Neural cell (in vitro differentiated cells): ENCODE measurements around the gene TAB3. TPM values are rescaled to one million over a fixed set of nuclear protein-coding genes. Genes with fewer than 3 reads are reported as not detected.
A peak's percentile ranks its signal among the peaks of the same experiment; 100 is the strongest.

Source experiments
- H2AFZ ChIP-seq: fragments of 200-600, 300-800 bp; sonication (generic), shearing (Covaris generic); 2 replicates; pipeline ENCODE4 v1.6.0; 2014; ENCODE audit warnings: low read depth, mild to moderate bottlenecking, antibody characterized with exemption, low read length, moderate library complexity
- H3F3A ChIP-seq: fragments of 200-600 bp; shearing (Covaris generic); 2 replicates; pipeline ENCODE4 v1.6.1; 2016; ENCODE audit warnings: mild to moderate bottlenecking, moderate library complexity, mixed read lengths, antibody characterized with exemption, low read length; ENCODE audit not compliant: insufficient read depth, poor library complexity, severe bottlenecking
- H3K27ac ChIP-seq: fragments of 200-600, 300-800 bp; sonication (generic), shearing (Covaris generic); 2 replicates; pipeline ENCODE4 v1.5.1; 2014; ENCODE audit warnings: mild to moderate bottlenecking, low read length, moderate library complexity
- H3K27me3 ChIP-seq: fragments of 300-800, 200-600 bp; sonication (generic), shearing (Covaris generic); 2 replicates; pipeline ENCODE4 v1.6.0; 2014; ENCODE audit warnings: mild to moderate bottlenecking, low read depth, low read length, moderate library complexity; ENCODE audit not compliant: insufficient read depth
- H3K36me3 ChIP-seq: fragments of 300-800, 200-600 bp; sonication (generic), shearing (Covaris generic); 2 replicates; pipeline ENCODE4 v1.5.1; 2014; ENCODE audit warnings: mild to moderate bottlenecking, antibody characterized with exemption, low read length, moderate library complexity; ENCODE audit not compliant: insufficient read depth
- H3K4me2 ChIP-seq: fragments of 300-800, 200-600 bp; sonication (generic), shearing (Covaris generic); 2 replicates; pipeline ENCODE4 v1.6.0; 2014; ENCODE audit warnings: mild to moderate bottlenecking, low read length
- H3K4me3 ChIP-seq: fragments of 300-800, 200-600 bp; sonication (generic), shearing (Covaris generic); 2 replicates; pipeline ENCODE4 v1.5.1; 2014; ENCODE audit warnings: mild to moderate bottlenecking, low read length, moderate library complexity
- H3K79me2 ChIP-seq: fragments of 200-600 bp; shearing (Covaris generic); replicated peaks from 2 replicates; pipeline ENCODE4 v1.6.0; 2014; ENCODE audit warnings: mild to moderate bottlenecking, low read length, moderate library complexity; ENCODE audit not compliant: insufficient read depth
- H3K9ac ChIP-seq: fragments of 300-800, 200-600 bp; sonication (generic), shearing (Covaris generic); 2 replicates; pipeline ENCODE4 v1.6.1; 2016; ENCODE audit warnings: mild to moderate bottlenecking, low read length, mixed read lengths
- H3K9me2 ChIP-seq: fragments of 200-600 bp; shearing (Covaris generic); 2 replicates; pipeline ENCODE4 v1.6.1; 2016; ENCODE audit warnings: mild to moderate bottlenecking, low read length, mixed read lengths; ENCODE audit not compliant: insufficient read depth
- H3K9me3 ChIP-seq: fragments of 200-600, 300-800 bp; sonication (generic), shearing (Covaris generic); 2 replicates; pipeline ENCODE4 v1.6.1; 2016; ENCODE audit warnings: mild to moderate bottlenecking, mixed run types, low read length, moderate library complexity, mixed read lengths
- H4K20me1 ChIP-seq: fragments of 200-600 bp; shearing (Covaris generic); 2 replicates; pipeline ENCODE4 v1.6.1; 2016; ENCODE audit warnings: mild to moderate bottlenecking, mixed run types; ENCODE audit not compliant: insufficient read depth
- CTCF ChIP-seq: fragments of 450-650 bp; IDR thresholded peaks from 2 replicates; pipeline ENCODE4 v1.5.1; 2014; ENCODE audit warnings: antibody characterized with exemption, mild to moderate bottlenecking, moderate library complexity; ENCODE audit not compliant: poor library complexity, severe bottlenecking
- EP300 ChIP-seq: fragments of 450-650 bp; conservative IDR thresholded peaks from 2 replicates; pipeline ENCODE4 v1.6.1; 2014; ENCODE audit warnings: antibody characterized with exemption, mild to moderate bottlenecking, moderate library complexity; ENCODE audit not compliant: poor library complexity, severe bottlenecking
- EZH2 ChIP-seq: fragments of 200-600, 300-800 bp; shearing (Covaris generic), sonication (generic); IDR thresholded peaks from 2 replicates; pipeline ENCODE4 v1.6.1; 2014; ENCODE audit warnings: antibody characterized with exemption, low read length, borderline replicate concordance, mild to moderate bottlenecking; ENCODE audit not compliant: insufficient read depth, poor library complexity, severe bottlenecking
- MXI1 ChIP-seq: fragments of 450-650 bp; conservative IDR thresholded peaks from 2 replicates; pipeline ENCODE4 v1.6.1; 2014; ENCODE audit warnings: antibody characterized with exemption, mild to moderate bottlenecking; ENCODE audit not compliant: poor library complexity, severe bottlenecking
- POLR2AphosphoS5 ChIP-seq: IDR thresholded peaks from 2 replicates; pipeline ENCODE4 v1.6.1; 2012
- RAD21 ChIP-seq: fragments of 450-650 bp; conservative IDR thresholded peaks from 2 replicates; pipeline ENCODE4 v1.6.1; 2014; ENCODE audit warnings: antibody characterized with exemption, mild to moderate bottlenecking, moderate library complexity
- REST ChIP-seq: IDR thresholded peaks from 2 replicates; pipeline ENCODE4 v1.6.1; 2012; ENCODE audit warnings: borderline replicate concordance
- SMC3 ChIP-seq: fragments of 450-650 bp; conservative IDR thresholded peaks from 2 replicates; pipeline ENCODE4 v1.6.1; 2014; ENCODE audit warnings: antibody characterized with exemption, mild to moderate bottlenecking, moderate library complexity; ENCODE audit not compliant: poor library complexity
- TAF1 ChIP-seq: IDR thresholded peaks from 2 replicates; pipeline ENCODE4 v1.6.1; 2012; ENCODE audit warnings: low read depth
- polyA minus RNA-seq: library from RNA; depleted of rRNA, polyadenylated mRNA; stranded (reverse); fragments of >200 nt; gene quantifications from 2 replicates; pipeline ENCODE4 v1.2.3, GENCODE V29; 2014
- polyA plus RNA-seq: library from polyadenylated mRNA; depleted of rRNA; stranded (reverse); fragments of >200 nt; gene quantifications from 2 replicates; pipeline ENCODE4 v1.2.3, GENCODE V29; 2014

Gene TAB3
- polyA plus RNA-seq (24.9 and 28.7 TPM in 2 replicates), polyA minus RNA-seq (40.2 and 52.6 TPM in 2 replicates)

- no peaks in the 10 kb centered on the region for H4K20me1 ChIP-seq
- TF ChIP-seq CTCF, result no peak
- peak; percentile 17 for TF ChIP-seq EP300
- no peak for TF ChIP-seq POLR2AphosphoS5
- peak; percentile 15 for TF ChIP-seq MXI1
- TF ChIP-seq SMC3, result no peak
- TF ChIP-seq EZH2, result no peak
- TF ChIP-seq REST, result peak; percentile 7
- TF ChIP-seq RAD21, result no peak
- peak; percentile 41 for TF ChIP-seq TAF1
- peak within 1 kb of the TSS; percentile 56 for H2AFZ ChIP-seq
- H3K27ac ChIP-seq, result peak within 1 kb of the TSS; percentile 71
- no peaks in the 10 kb centered on the region for H3K9me2 ChIP-seq
- peak within 1 kb of the TSS; percentile 81 for H3K4me3 ChIP-seq
- H3K9ac ChIP-seq, result peak within 1 kb of the TSS; percentile 77
- no peaks in the 10 kb centered on the region for H3F3A ChIP-seq
- H3K9me3 ChIP-seq, result no peaks in the 10 kb centered on the region
- no peaks in the 10 kb centered on the region for H3K36me3 ChIP-seq
- no peaks in the 10 kb centered on the region for H3K27me3 ChIP-seq
- H3K79me2 ChIP-seq, result peaks cover 10% of the 10 kb centered on the region
- H3K4me2 ChIP-seq, result peak within 1 kb of the TSS; percentile 68
Observed at GRCh38 chrX:30889147-30890140, at the start of gene TAB3. Gene TAB3, minus strand, starts transcription at chrX:30889254. Its CDS starts 29,666 bp downstream, at chrX:30859588.

GRCh38 chrX:30938295-30938694, 49.2 kb upstream of the TAB3 start:
- no peak overlapping the region for H3K4me2 ChIP-seq

More at GRCh38 chrX:30938295-30938694, 49.2 kb upstream of the TAB3 start:
- no peaks in the 10 kb centered on the region for H3F3A ChIP-seq
- no peaks in the 10 kb centered on the region for H3K79me2 ChIP-seq
- H3K9ac ChIP-seq, result no peak overlapping the region
- no peaks in the 10 kb centered on the region for H4K20me1 ChIP-seq
- no peak overlapping the region for H2AFZ ChIP-seq
- H3K27me3 ChIP-seq, result no peaks in the 10 kb centered on the region
- H3K4me3 ChIP-seq, result no peak overlapping the region
- H3K27ac ChIP-seq, result no peak overlapping the region
- no peaks in the 10 kb centered on the region for H3K36me3 ChIP-seq
- no peaks in the 10 kb centered on the region for H3K9me2 ChIP-seq
- TF ChIP-seq SMC3, result no peak
- TF ChIP-seq TAF1, result no peak
- no peak for TF ChIP-seq POLR2AphosphoS5
- TF ChIP-seq RAD21, result no peak
- no peak for TF ChIP-seq MXI1
- TF ChIP-seq REST, result no peak
- TF ChIP-seq EZH2, result no peak
- TF ChIP-seq EP300, result no peak
- TF ChIP-seq CTCF, result no peak
- H3K9me3 ChIP-seq, result no peaks in the 10 kb centered on the region
